ENCODE results near the gene SLC22A9.

DNA sequence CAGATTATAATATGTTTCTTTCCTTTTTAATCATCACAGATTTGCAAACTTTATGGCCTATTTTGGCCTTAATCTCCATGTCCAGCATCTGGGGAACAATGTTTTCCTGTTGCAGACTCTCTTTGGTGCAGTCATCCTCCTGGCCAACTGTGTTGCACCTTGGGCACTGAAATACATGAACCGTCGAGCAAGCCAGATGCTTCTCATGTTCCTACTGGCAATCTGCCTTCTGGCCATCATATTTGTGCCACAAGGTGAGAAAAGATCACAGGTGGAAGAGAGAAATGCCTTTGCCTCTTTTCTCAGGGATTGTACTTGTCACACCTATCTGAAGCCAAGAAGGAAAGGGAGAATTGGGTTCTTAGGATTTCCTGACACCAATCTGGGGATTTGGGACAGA is 36.9 kb downstream of the SLC22A9 start:
- TF ChIP-seq, protein P1, sequence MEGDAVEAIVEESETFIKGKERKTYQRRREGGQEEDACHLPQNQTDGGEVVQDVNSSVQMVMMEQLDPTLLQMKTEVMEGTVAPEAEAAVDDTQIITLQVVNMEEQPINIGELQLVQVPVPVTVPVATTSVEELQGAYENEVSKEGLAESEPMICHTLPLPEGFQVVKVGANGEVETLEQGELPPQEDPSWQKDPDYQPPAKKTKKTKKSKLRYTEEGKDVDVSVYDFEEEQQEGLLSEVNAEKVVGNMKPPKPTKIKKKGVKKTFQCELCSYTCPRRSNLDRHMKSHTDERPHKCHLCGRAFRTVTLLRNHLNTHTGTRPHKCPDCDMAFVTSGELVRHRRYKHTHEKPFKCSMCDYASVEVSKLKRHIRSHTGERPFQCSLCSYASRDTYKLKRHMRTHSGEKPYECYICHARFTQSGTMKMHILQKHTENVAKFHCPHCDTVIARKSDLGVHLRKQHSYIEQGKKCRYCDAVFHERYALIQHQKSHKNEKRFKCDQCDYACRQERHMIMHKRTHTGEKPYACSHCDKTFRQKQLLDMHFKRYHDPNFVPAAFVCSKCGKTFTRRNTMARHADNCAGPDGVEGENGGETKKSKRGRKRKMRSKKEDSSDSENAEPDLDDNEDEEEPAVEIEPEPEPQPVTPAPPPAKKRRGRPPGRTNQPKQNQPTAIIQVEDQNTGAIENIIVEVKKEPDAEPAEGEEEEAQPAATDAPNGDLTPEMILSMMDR (IDR thresholded peaks at IDR 0.05; ENCODE audit: poor library complexity, severe bottlenecking) = no peak
- no peak for TF ChIP-seq EZH2 (IDR thresholded peaks at IDR 0.05; ENCODE audit: borderline replicate concordance, insufficient read depth, low read length, poor library complexity, severe bottlenecking)
- no peak for TF ChIP-seq POLR2AphosphoS5 (IDR thresholded peaks at IDR 0.05)
- no peak for TF ChIP-seq EP300 (conservative IDR thresholded peaks at IDR 0.05; ENCODE audit: poor library complexity, severe bottlenecking)
- no peak for TF ChIP-seq TAF1 (IDR thresholded peaks at IDR 0.05; ENCODE audit: low read depth)
- TF ChIP-seq RAD21 (conservative IDR thresholded peaks at IDR 0.05) = no peak
- TF ChIP-seq, protein P2, sequence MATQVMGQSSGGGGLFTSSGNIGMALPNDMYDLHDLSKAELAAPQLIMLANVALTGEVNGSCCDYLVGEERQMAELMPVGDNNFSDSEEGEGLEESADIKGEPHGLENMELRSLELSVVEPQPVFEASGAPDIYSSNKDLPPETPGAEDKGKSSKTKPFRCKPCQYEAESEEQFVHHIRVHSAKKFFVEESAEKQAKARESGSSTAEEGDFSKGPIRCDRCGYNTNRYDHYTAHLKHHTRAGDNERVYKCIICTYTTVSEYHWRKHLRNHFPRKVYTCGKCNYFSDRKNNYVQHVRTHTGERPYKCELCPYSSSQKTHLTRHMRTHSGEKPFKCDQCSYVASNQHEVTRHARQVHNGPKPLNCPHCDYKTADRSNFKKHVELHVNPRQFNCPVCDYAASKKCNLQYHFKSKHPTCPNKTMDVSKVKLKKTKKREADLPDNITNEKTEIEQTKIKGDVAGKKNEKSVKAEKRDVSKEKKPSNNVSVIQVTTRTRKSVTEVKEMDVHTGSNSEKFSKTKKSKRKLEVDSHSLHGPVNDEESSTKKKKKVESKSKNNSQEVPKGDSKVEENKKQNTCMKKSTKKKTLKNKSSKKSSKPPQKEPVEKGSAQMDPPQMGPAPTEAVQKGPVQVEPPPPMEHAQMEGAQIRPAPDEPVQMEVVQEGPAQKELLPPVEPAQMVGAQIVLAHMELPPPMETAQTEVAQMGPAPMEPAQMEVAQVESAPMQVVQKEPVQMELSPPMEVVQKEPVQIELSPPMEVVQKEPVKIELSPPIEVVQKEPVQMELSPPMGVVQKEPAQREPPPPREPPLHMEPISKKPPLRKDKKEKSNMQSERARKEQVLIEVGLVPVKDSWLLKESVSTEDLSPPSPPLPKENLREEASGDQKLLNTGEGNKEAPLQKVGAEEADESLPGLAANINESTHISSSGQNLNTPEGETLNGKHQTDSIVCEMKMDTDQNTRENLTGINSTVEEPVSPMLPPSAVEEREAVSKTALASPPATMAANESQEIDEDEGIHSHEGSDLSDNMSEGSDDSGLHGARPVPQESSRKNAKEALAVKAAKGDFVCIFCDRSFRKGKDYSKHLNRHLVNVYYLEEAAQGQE (IDR thresholded peaks at IDR 0.05; ENCODE audit: borderline replicate concordance) = no peak
- no peak for TF ChIP-seq SMC3 (conservative IDR thresholded peaks at IDR 0.05; ENCODE audit: poor library complexity)
- no peak for TF ChIP-seq MXI1 (conservative IDR thresholded peaks at IDR 0.05; ENCODE audit: poor library complexity, severe bottlenecking)
